A673 (cell line): Measurements from ENCODE around the gene CHD3. TPM values are rescaled to one million over a fixed set of nuclear protein-coding genes. Genes with fewer than 3 reads are reported as not detected.

ENCODE experiments used
- BruUV-seq: library from RNA; stranded (reverse); fragments of 400-500 nt; replicated peaks from 2 replicates; lab custom pipeline; 2021; lab: Mats Ljungman, UMichigan
- CTCF ChIA-PET: fragments of 300-600 bp; sonication (Branson Sonifier 250); formaldehyde crosslinking; loops from one replicate; lab custom pipeline; 2022; ENCODE audit warnings: antibody characterized with exemption; lab: Charles Lee
- POLR2A ChIA-PET: fragments of 300-600 bp; sonication (Branson Sonifier 250); formaldehyde crosslinking; loops from one replicate; lab custom pipeline; 2022; ENCODE audit warnings: antibody characterized with exemption; ENCODE audit not compliant: low non-redundant PET; lab: Charles Lee
- DNase-seq: peaks from one replicate; pipeline ENCODE4 v3.0.0-alpha.2; 2015; ENCODE audit warnings: low spot score
- H3K27ac ChIP-seq: fragments of 200-600 bp; sonication (generic); 2 replicates; pipeline ENCODE4 v1.5.1; 2016; ENCODE audit warnings: mixed run types, low read depth, mild to moderate bottlenecking, mixed read lengths, antibody characterized with exemption, low read length; ENCODE audit not compliant: poor library complexity, severe bottlenecking
- H3K27me3 ChIP-seq: fragments of 200-600 bp; sonication (generic); replicated peaks from 2 replicates; pipeline ENCODE4 v1.6.1; 2017; ENCODE audit warnings: mixed run types, low read depth, mild to moderate bottlenecking, mixed read lengths, antibody characterized with exemption, low read length; ENCODE audit not compliant: insufficient read depth, poor library complexity
- H3K36me3 ChIP-seq: fragments of 200-600 bp; sonication (generic); 2 replicates; pipeline ENCODE4 v1.6.1; 2016; ENCODE audit warnings: mixed run types, mild to moderate bottlenecking, mixed read lengths, antibody characterized with exemption, low read length; ENCODE audit not compliant: insufficient read depth, poor library complexity, severe bottlenecking
- H3K4me1 ChIP-seq: fragments of 200-600 bp; sonication (generic); 2 replicates; pipeline ENCODE4 v1.6.1; 2017; ENCODE audit warnings: mixed run types, mild to moderate bottlenecking, mixed read lengths, antibody characterized with exemption, low read length; ENCODE audit not compliant: insufficient read depth, poor library complexity, severe bottlenecking
- H3K4me3 ChIP-seq: fragments of 200-600 bp; sonication (generic); 2 replicates; pipeline ENCODE4 v1.5.1; 2016; ENCODE audit warnings: low read depth, mixed run types, mild to moderate bottlenecking, mixed read lengths, low read length; ENCODE audit not compliant: poor library complexity, severe bottlenecking
- H3K9me3 ChIP-seq: fragments of 200-600 bp; sonication (generic); 2 replicates; pipeline ENCODE4 v1.6.1; 2016; ENCODE audit warnings: mixed run types, low read depth, mild to moderate bottlenecking, mixed read lengths, antibody characterized with exemption, low read length; ENCODE audit not compliant: poor library complexity, severe bottlenecking
- CTCF ChIP-seq: fragments of 300-800, 200-600 bp; sonication (generic); conservative IDR thresholded peaks from 2 replicates; pipeline ENCODE4 v1.5.1; 2017; ENCODE audit warnings: low read depth, mild to moderate bottlenecking, antibody characterized with exemption, low read length, moderate library complexity, mixed read lengths
- EZH2 ChIP-seq: fragments of 200-600 bp; sonication (generic); IDR thresholded peaks from 2 replicates; pipeline ENCODE4 v1.6.1; 2017; ENCODE audit warnings: borderline replicate concordance, low read depth, mild to moderate bottlenecking, mixed read lengths, antibody characterized with exemption, low read length; ENCODE audit not compliant: poor library complexity, severe bottlenecking
- intact Hi-C: fragments of 100-400 bp; cut with micrococcal nuclease; formaldehyde crosslinking; loops from one replicate; pipeline ENCODE4 v1.10.0; 2022; ENCODE audit not compliant: unreplicated experiment
- total RNA-seq: library from RNA; stranded (reverse); gene quantifications from 2 replicates; pipeline ENCODE4 v1.2.3, GENCODE V29; 2021

The CHD3 gene
- total RNA-seq, 1 experiment from 2014 or later = 249 TPM

- H3K4me3 ChIP-seq = peak overlapping the region; percentile 81
- H3K27ac ChIP-seq = peak overlapping the region; percentile 97
- no peaks in the 10 kb centered on the region for H3K9me3 ChIP-seq
- H3K4me1 ChIP-seq = peaks cover 44% of the 10 kb centered on the region
- ChIA-PET CTCF (interaction anchor here (1.3 to 1.4 kb wide), 2 partner anchors 15 to 98 kb away, joined by 3 to 4 read pairs; partner anchors contain the start of gene NAA38), POLR2A (interaction anchor here (1.0 kb wide), 1 partner anchor 10 kb away, joined by 3 read pairs; no protein-coding TSS in a partner anchor)
- intact Hi-C loops = loop anchor here (5.0 kb wide), 1 partner anchor 380 kb away; no protein-coding TSS in a partner anchor
- TF ChIP-seq EZH2 = no peak
- TF ChIP-seq CTCF = no peak
- no peaks in the 10 kb centered on the region for H3K27me3 ChIP-seq
- peak; percentile 96 for DNase-seq
- peaks cover 21% of the 10 kb centered on the region for H3K36me3 ChIP-seq
- no TSS peak for BruUV-seq
Observed at GRCh38 chr17:7841915-7842379, 46.6 kb upstream of the CHD3 start.

DNA sequence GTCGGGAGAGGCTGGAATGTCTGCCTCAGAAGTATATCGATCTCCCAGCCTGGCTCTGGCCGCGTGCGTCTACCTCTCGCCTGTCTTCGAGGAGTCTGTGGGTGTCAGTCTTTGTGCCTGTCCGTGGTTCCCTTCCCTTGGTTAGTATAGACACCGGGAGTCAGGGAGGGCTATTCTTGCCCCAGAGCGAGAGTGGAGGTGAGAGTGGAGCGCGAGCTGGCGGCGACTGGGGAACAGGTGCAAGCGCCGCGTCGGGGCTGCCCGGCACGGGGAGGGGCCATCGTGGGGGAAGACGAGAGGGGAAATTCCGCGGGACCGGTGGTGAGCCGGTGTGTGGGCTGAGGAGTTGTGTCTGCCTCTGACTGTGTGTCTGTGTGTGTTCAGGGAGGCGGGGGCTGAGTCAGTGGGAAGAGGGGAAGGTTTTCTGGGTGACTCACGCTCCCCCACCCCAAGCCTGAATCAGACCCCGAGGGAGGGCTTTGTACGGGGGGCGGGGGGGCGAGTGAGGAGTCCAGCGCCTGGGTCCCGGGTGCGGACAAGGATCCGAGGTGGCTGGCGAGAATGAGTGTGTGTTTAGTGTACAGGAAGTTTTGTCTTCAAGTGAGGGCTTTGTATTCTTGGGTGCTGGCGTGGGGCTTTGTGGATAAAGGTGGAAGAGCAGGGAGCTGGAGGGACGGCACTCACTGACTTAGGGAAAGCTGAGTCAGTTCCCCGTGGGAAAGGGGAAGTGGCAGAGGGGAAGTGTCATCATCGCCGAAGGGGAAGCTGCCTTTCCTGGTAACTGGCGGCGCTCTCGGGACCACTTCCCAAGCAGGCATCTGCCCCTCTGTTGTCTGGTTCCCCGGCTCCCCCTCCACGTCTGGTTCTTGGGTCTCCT lies 46.0 kb upstream of the CHD3 start:
- peak overlapping the region; percentile 81 for H3K4me3 ChIP-seq
- DNase-seq = peak; percentile 76
- no TSS peak for BruUV-seq
- peak overlapping the region; percentile 97 for H3K27ac ChIP-seq
- H3K9me3 ChIP-seq = no peaks in the 10 kb centered on the region
- H3K36me3 ChIP-seq = peaks cover 26% of the 10 kb centered on the region
- peaks cover 40% of the 10 kb centered on the region for H3K4me1 ChIP-seq
- no peaks in the 10 kb centered on the region for H3K27me3 ChIP-seq
- no peak for TF ChIP-seq EZH2
- no peak for TF ChIP-seq CTCF
- intact Hi-C loops = loop anchor here (5.0 kb wide), 1 partner anchor 380 kb away; no protein-coding TSS in a partner anchor
- ChIA-PET CTCF (interaction anchor here (1.3 to 1.4 kb wide), 2 partner anchors 14 to 99 kb away, joined by 3 to 4 read pairs; partner anchors contain the start of gene NAA38), POLR2A (interaction anchor here (1.0 kb wide), 1 partner anchor 11 kb away, joined by 3 read pairs; no protein-coding TSS in a partner anchor)

DNA sequence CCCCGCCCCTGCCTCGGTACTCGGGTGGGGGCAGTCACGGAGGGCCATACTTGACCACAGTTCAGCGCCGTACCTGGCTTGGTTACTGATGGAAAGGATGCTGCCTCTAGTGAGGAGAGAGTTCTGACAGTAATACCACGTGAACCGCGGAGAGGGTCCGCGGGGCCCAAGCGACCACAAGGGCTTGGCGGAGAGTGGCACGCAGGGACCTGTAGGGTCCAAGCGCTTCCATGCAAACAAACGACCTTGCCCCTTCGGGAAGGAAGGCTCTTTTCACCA lies 45.4 kb upstream of the CHD3 start:
- TF ChIP-seq CTCF (no peak), EZH2 (no peak)
- H3K36me3 ChIP-seq = peaks cover 31% of the 10 kb centered on the region
- H3K4me3 ChIP-seq = peak overlapping the region; percentile 81
- ChIA-PET POLR2A (no interaction called here), CTCF (interaction anchor here (1.3 to 1.4 kb wide), 2 partner anchors 14 to 100 kb away, joined by 3 to 4 read pairs; partner anchors contain the start of gene NAA38)
- no peak for DNase-seq
- H3K27ac ChIP-seq = peak overlapping the region; percentile 97
- peaks cover 38% of the 10 kb centered on the region for H3K4me1 ChIP-seq
- intact Hi-C loops = loop anchor here (5.0 kb wide), 1 partner anchor 379 kb away; no protein-coding TSS in a partner anchor
- no TSS peak for BruUV-seq
- H3K27me3 ChIP-seq = no peaks in the 10 kb centered on the region
- H3K9me3 ChIP-seq = no peaks in the 10 kb centered on the region
